H1 (cell line): ENCODE measurements around the gene BCAM. TPM values are rescaled to one million over a fixed set of nuclear protein-coding genes. Genes with fewer than 3 reads are reported as not detected.

Source experiments
- CTCF ChIA-PET: fragments of 300-600 bp; sonication (Branson Sonifier 250); formaldehyde crosslinking; loops from one replicate; lab custom pipeline; 2021; ENCODE audit not compliant: partially characterized antibody; lab: Charles Lee
- POLR2A ChIA-PET: fragments of 300-600 bp; sonication (Branson Sonifier 250); formaldehyde crosslinking; loops from one replicate; lab custom pipeline; 2021; ENCODE audit warnings: inconsistent platforms; ENCODE audit not compliant: partially characterized antibody; lab: Charles Lee
- DNase-seq, 2 experiments: peaks; one replicate each; pipeline versions ENCODE4 v3.0.0 to v3.0.0-alpha.2; 2010 to 2022; ENCODE audit warnings: low spot score in 2 of 2, low read depth in 1 of 2, mixed read lengths in 1 of 2
- FAIRE-seq: peaks from 2 replicates; lab custom pipeline; 2011; peaks lifted over from hg19 to GRCh38; lab: Jason Lieb, UNC
- H2AFZ ChIP-seq: 2 replicates; pipeline ENCODE4 v1.8.1; 2012; ENCODE audit warnings: low read length, inconsistent platforms
- H2AK5ac ChIP-seq: 2 replicates; pipeline ENCODE4 v1.6.1; 2013; ENCODE audit warnings: low read depth, low read length
- H2BK120ac ChIP-seq: replicated peaks from 2 replicates; pipeline ENCODE3; 2013; ENCODE audit warnings: low read depth, low read length, inconsistent platforms
- H2BK12ac ChIP-seq: 2 replicates; pipeline ENCODE4 v1.6.1; 2013; ENCODE audit warnings: low read depth, low read length
- H2BK15ac ChIP-seq: 2 replicates; pipeline ENCODE4 v1.6.1; 2013; ENCODE audit warnings: low read length
- H2BK20ac ChIP-seq: 2 replicates; pipeline ENCODE4 v1.6.1; 2013; ENCODE audit warnings: low read length
- H2BK5ac ChIP-seq: 2 replicates; pipeline ENCODE4 v1.6.1; 2013; ENCODE audit warnings: low read depth, low read length
- H3K14ac ChIP-seq: 2 replicates; pipeline ENCODE4 v1.6.1; 2013; ENCODE audit warnings: inconsistent platforms; ENCODE audit not compliant: insufficient read length
- H3K18ac ChIP-seq: 2 replicates; pipeline ENCODE4 v1.6.1; 2013; ENCODE audit warnings: low read length; ENCODE audit errors: extremely low read depth
- H3K23ac ChIP-seq: 2 replicates; pipeline ENCODE4 v1.6.1; 2013; ENCODE audit warnings: inconsistent platforms; ENCODE audit not compliant: insufficient read length
- H3K23me2 ChIP-seq: 2 replicates; pipeline ENCODE4 v1.6.1; 2013; ENCODE audit warnings: low read depth, low read length
- H3K27ac ChIP-seq: 2 replicates; pipeline ENCODE4 v1.6.1; 2011; ENCODE audit warnings: low read depth, low read length, inconsistent platforms
- H3K27me3 ChIP-seq, 4 experiments: replicated peaks in 1 of 4; 1 replicate in 1 of 4; 2 replicates in 3 of 4; pipeline versions ENCODE4 v1.6.1 to v1.8.1; 2011 to 2013; ENCODE audit warnings: low read length in 3 of 4, mild to moderate bottlenecking in 3 of 4, inconsistent platforms in 2 of 4, mixed read lengths in 2 of 4, moderate library complexity in 1 of 4; ENCODE audit not compliant: control insufficient read depth in 3 of 4, insufficient read depth in 3 of 4; ENCODE audit errors: extremely low read depth in 1 of 4
- H3K36me3 ChIP-seq, 4 experiments: 2 replicates each; pipeline versions ENCODE4 v1.6.1 to v1.8.1; 2011 to 2013; ENCODE audit warnings: mild to moderate bottlenecking in 4 of 4, low read length in 3 of 4, moderate library complexity in 2 of 4, control low read depth in 1 of 4, inconsistent platforms in 1 of 4; ENCODE audit not compliant: insufficient read depth in 4 of 4, control insufficient read depth in 2 of 4
- H3K4ac ChIP-seq: replicated peaks from 2 replicates; pipeline ENCODE3; 2013; ENCODE audit warnings: low read length, low read depth, mixed read lengths, inconsistent platforms; ENCODE audit not compliant: insufficient read length
- H3K4me1 ChIP-seq, 4 experiments: replicated peaks in 1 of 4; 1 replicate in 1 of 4; 2 replicates in 3 of 4; pipeline versions ENCODE4 v1.6.1 to v1.8.1; 2011 to 2013; ENCODE audit warnings: low read length in 3 of 4, inconsistent platforms in 2 of 4, mixed read lengths in 1 of 4; ENCODE audit not compliant: insufficient read depth in 4 of 4, control insufficient read depth in 3 of 4
- H3K4me2 ChIP-seq, 2 experiments: 2 replicates each; pipeline versions ENCODE4 v1.6.1 to v1.8.1; 2011 to 2013; ENCODE audit warnings: low read depth in 2 of 2, low read length in 2 of 2, control low read depth in 1 of 2, inconsistent platforms in 1 of 2, mild to moderate bottlenecking in 1 of 2; ENCODE audit not compliant: insufficient read depth in 1 of 2
- H3K4me3 ChIP-seq, 4 experiments: fragments of 200-600, 300-600 bp in 1 of 4; sonication (generic), shearing (Covaris generic), sonication (Bioruptor Twin) in 1 of 4; 2 replicates each; pipeline versions ENCODE4 v1.5.1 to v1.8.1; 2011 to 2016; ENCODE audit warnings: low read length in 4 of 4, low read depth in 3 of 4, control low read depth in 2 of 4, inconsistent platforms in 2 of 4, mild to moderate bottlenecking in 2 of 4, mixed read lengths in 1 of 4, moderate library complexity in 1 of 4; ENCODE audit not compliant: insufficient read depth in 2 of 4; ENCODE audit errors: extremely low read depth in 1 of 4
- H3K56ac ChIP-seq: replicated peaks from 2 replicates; pipeline ENCODE3; 2013; ENCODE audit warnings: low read depth, mild to moderate bottlenecking, mixed read lengths, low read length, inconsistent platforms; ENCODE audit not compliant: insufficient read length
- H3K79me1 ChIP-seq: 2 replicates; pipeline ENCODE4 v1.6.1; 2013; ENCODE audit warnings: low read depth, low read length, control low read depth
- H3K79me2 ChIP-seq, 2 experiments: 2 replicates each; pipeline versions ENCODE4 v1.6.1 to v1.8.1; 2012 to 2013; ENCODE audit warnings: low read length in 2 of 2, mild to moderate bottlenecking in 2 of 2, inconsistent platforms in 1 of 2; ENCODE audit not compliant: insufficient read depth in 2 of 2, control insufficient read depth in 1 of 2
- H3K9ac ChIP-seq, 4 experiments: replicated peaks in 1 of 4; 1 replicate in 1 of 4; 2 replicates in 3 of 4; pipeline versions ENCODE4 v1.6.1 to v1.8.1; 2011 to 2013; ENCODE audit warnings: low read depth in 3 of 4, low read length in 3 of 4, control low read depth in 2 of 4, mild to moderate bottlenecking in 2 of 4, moderate library complexity in 2 of 4, inconsistent platforms in 1 of 4; ENCODE audit errors: extremely low read depth in 1 of 4
- H3K9me3 ChIP-seq, 2 experiments: 2 replicates each; pipeline versions ENCODE4 v1.6.1 to v1.8.1; 2012 to 2013; ENCODE audit warnings: mild to moderate bottlenecking in 2 of 2, moderate library complexity in 2 of 2, control low read depth in 1 of 2, inconsistent platforms in 1 of 2, low read depth in 1 of 2, low read length in 1 of 2, mixed read lengths in 1 of 2; ENCODE audit not compliant: insufficient read depth in 2 of 2
- H4K20me1 ChIP-seq, 2 experiments: replicated peaks in 1 of 2; 2 replicates each; pipeline versions ENCODE3 to v1.8.1; 2011 to 2013; ENCODE audit warnings: inconsistent platforms in 2 of 2, low read length in 2 of 2, mild to moderate bottlenecking in 1 of 2; ENCODE audit not compliant: insufficient read depth in 2 of 2, control insufficient read depth in 1 of 2
- H4K5ac ChIP-seq: 2 replicates; pipeline ENCODE4 v1.6.1; 2013; ENCODE audit warnings: low read length, low read depth, mixed read lengths, inconsistent platforms; ENCODE audit not compliant: insufficient read length
- H4K8ac ChIP-seq: 2 replicates; pipeline ENCODE4 v1.8.0; 2013; ENCODE audit warnings: mild to moderate bottlenecking, moderate library complexity, low read length, inconsistent platforms; ENCODE audit not compliant: insufficient read depth; ENCODE audit errors: extremely low read depth
- H4K91ac ChIP-seq: replicated peaks from 2 replicates; pipeline ENCODE3; 2013; ENCODE audit warnings: low read length, mixed read lengths, inconsistent platforms; ENCODE audit not compliant: insufficient read length
- CTBP2 ChIP-seq: IDR thresholded peaks from 2 replicates; pipeline ENCODE4 v1.7.0; 2011; ENCODE audit warnings: borderline replicate concordance, mild to moderate bottlenecking, moderate library complexity, mixed read lengths, low read length; ENCODE audit not compliant: insufficient read depth, insufficient read length
- JUND ChIP-seq: IDR thresholded peaks from 2 replicates; pipeline ENCODE4 v1.6.1; 2011; ENCODE audit warnings: mild to moderate bottlenecking, improper control_type of control experiment, low read length
- RAD21 ChIP-seq, 2 experiments: IDR thresholded peaks in 1 of 2; conservative IDR thresholded peaks in 1 of 2; 2 replicates each; pipeline ENCODE4 v1.6.1; 2011; ENCODE audit warnings: low read depth in 2 of 2, low read length in 2 of 2, improper control_type of control experiment in 1 of 2, inconsistent platforms in 1 of 2, mild to moderate bottlenecking in 1 of 2, moderate library complexity in 1 of 2
- RXRA ChIP-seq: IDR thresholded peaks from 2 replicates; pipeline ENCODE4 v1.6.1; 2011; ENCODE audit warnings: low read depth, mild to moderate bottlenecking, low read length, moderate library complexity; ENCODE audit not compliant: insufficient read depth
- TEAD4 ChIP-seq: IDR thresholded peaks from 2 replicates; pipeline ENCODE4 v1.6.1; 2012; ENCODE audit warnings: low read depth, low read length, inconsistent platforms, mixed read lengths
- WGBS, 2 experiments: shearing (Covaris generic) in 1 of 2; methylation state at CpG; one replicate each; pipeline versions ENCODE4 v1.1.6 to v1.1.7; 2013 to 2015; ENCODE audit warnings: low lambda C conversion rate in 2 of 2, mixed read lengths in 2 of 2, inconsistent platforms in 1 of 2, low coverage in 1 of 2, missing lambda C conversion rate in 1 of 2; ENCODE audit not compliant: insufficient replicate concordance in 2 of 2, insufficient coverage in 1 of 2, insufficient read length in 1 of 2; ENCODE audit errors: extremely low coverage in 1 of 2, missing lambda C conversion rate in 1 of 2; 5-methylcytosine and 5-hydroxymethylcytosine counted together
- polyA plus RNA-seq, 7 experiments: library from polyadenylated mRNA; depleted of rRNA in 3 of 7; stranded (reverse) in 5 of 7; unstranded in 2 of 7; fragments of >200 nt in 5 of 7; fragments of 200-250 nt in 2 of 7; gene quantifications; 1 replicate in 5 of 7; 2 replicates in 1 of 7; 4 replicates in 1 of 7; pipeline versions ENCODE4 v1.2.1 to v1.2.3, GENCODE V29; 2011 to 2013; ENCODE audit warnings: missing spikeins in 2 of 7, mixed read lengths in 2 of 7
- total RNA-seq: library from RNA; stranded (reverse); fragmentation: NEBNext Ultra II Directional; extraction: Animal tissue kit (Norgen Biotek cat#: 25700); gene quantifications from 2 replicates; pipeline ENCODE4 v1.2.1, GENCODE V29; 2021

The BCAM gene
- total and polyA plus RNA-seq, 2 of the 8 experiments (the other 6 are each of a cell fraction or from before 2014, with no cell fraction given) = 32.5 to 81.4 TPM

DNA sequence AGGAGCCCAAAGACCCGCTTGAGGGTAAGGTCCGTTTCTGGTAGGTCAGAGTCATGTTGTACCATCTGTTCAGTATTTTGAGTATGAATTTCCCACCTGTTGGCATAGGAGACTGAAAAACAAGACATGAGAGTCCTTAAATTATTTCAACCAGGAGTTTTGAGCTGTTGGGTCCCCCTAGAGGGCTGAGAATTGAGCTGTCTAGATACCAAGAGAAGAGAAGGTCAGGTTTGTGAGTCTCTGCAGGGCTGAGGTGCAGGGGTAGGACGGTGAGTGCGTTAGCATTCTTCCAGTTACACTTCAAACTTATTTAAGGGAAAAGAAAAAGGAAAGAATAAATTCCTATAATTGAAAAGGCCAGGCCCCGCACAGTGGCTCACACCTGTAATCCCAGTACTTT, 26.2 kb upstream of the BCAM start:
- peaks cover 3% of the 10 kb centered on the region; the same call in 1 of the 2 replicates for H3K23me2 ChIP-seq
- H3K14ac ChIP-seq = no peak overlapping the region
- no peak overlapping the region for H2BK20ac ChIP-seq
- H2BK120ac ChIP-seq = no peak overlapping the region
- H3K56ac ChIP-seq = no peak overlapping the region
- H3K4ac ChIP-seq = no peak overlapping the region
- FAIRE-seq = no peak
- no peak overlapping the region for H3K18ac ChIP-seq
- H3K79me1 ChIP-seq = no peaks in the 10 kb centered on the region
- H4K91ac ChIP-seq = no peak overlapping the region
- DNase-seq = no peak
- H3K4me3 ChIP-seq = no peak overlapping the region
- no peak overlapping the region for H3K9ac ChIP-seq
- ChIA-PET CTCF (interaction anchor here (0.6 to 8.1 kb wide), 19 partner anchors 11 to 256 kb away, joined by 3 to 116 read pairs (median 8); partner anchors contain the start of gene BCAM), POLR2A (interaction anchor here (0.9 to 2.9 kb wide), 9 partner anchors 13 to 179 kb away, joined by 3 to 7 read pairs (median 4); no protein-coding TSS in a partner anchor)
- no peaks in the 10 kb centered on the region for H3K27me3 ChIP-seq
- no peak overlapping the region for H2AFZ ChIP-seq
- 88% methylated on average over 5 of the region's 5 CpGs; no CpG with 5 or more reads in 1 of the 2 experiments for WGBS, 2 experiments
- no peaks in the 10 kb centered on the region for H3K9me3 ChIP-seq
- H2BK15ac ChIP-seq = no peak overlapping the region
- peaks cover 0 to 15% (median 6%) of the 10 kb centered on the region in 4 experiments; a peak in 4 of 8 replicates for H3K36me3 ChIP-seq
- no peak overlapping the region for H3K23ac ChIP-seq
- no peak overlapping the region for H3K27ac ChIP-seq
- H2BK5ac ChIP-seq = no peak overlapping the region
- peaks cover 0 to 7% of the 10 kb centered on the region in 2 experiments for H4K20me1 ChIP-seq
- H3K79me2 ChIP-seq = no peaks in the 10 kb centered on the region
- H2BK12ac ChIP-seq = no peak overlapping the region
- TF ChIP-seq RXRA (no peak), CTBP2 (no peak), RAD21 (IDR thresholded peaks at IDR 0.05 in 1 of 2, conservative IDR thresholded peaks at IDR 0.05 in 1 of 2; ENCODE audit: low read depth in 2 of 2, low read length in 2 of 2) (0 out of 4 replicates have a peak, but pooled peaks of 1 of the 2 experiments have one; percentile 5), TEAD4 (no peak), JUND (no peak)
- no peak overlapping the region for H3K4me2 ChIP-seq
- no peak overlapping the region for H4K5ac ChIP-seq
- no peak overlapping the region for H2AK5ac ChIP-seq
- H3K4me1 ChIP-seq = no peaks in the 10 kb centered on the region
- H4K8ac ChIP-seq = no peak overlapping the region
